ENCODE results near the gene POM121.
"Not testable (repeated sequence)": the region's sequence is repeated elsewhere in the genome, so short reads cannot be mapped to it uniquely, and the experiment has no call there.

DNA sequence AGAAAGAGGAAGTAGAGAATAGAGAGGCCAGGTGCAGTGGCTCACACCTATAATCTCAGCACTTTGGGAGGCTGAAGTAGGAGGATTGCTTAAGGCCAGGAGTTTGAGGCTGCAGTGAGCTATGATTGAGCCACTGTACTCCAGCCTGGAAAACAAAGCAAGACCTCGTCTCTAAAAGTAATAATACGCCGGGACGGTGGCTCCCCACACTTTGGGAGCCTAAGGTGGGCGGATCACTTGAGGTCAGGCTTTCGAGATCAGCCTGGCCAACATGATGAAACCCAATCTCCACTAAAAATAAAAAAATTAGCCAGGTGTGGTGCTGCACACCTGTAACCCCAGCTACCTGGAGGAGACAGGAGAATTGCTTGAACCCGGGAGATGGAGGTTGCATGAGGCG is 70.6 kb downstream of the POM121 start:
- TF ChIP-seq EZH2 (IDR thresholded peaks at IDR 0.05; ENCODE audit: borderline replicate concordance, low read depth, low read length, poor library complexity, severe bottlenecking) = not testable (repeated sequence)
- TF ChIP-seq, protein P1, sequence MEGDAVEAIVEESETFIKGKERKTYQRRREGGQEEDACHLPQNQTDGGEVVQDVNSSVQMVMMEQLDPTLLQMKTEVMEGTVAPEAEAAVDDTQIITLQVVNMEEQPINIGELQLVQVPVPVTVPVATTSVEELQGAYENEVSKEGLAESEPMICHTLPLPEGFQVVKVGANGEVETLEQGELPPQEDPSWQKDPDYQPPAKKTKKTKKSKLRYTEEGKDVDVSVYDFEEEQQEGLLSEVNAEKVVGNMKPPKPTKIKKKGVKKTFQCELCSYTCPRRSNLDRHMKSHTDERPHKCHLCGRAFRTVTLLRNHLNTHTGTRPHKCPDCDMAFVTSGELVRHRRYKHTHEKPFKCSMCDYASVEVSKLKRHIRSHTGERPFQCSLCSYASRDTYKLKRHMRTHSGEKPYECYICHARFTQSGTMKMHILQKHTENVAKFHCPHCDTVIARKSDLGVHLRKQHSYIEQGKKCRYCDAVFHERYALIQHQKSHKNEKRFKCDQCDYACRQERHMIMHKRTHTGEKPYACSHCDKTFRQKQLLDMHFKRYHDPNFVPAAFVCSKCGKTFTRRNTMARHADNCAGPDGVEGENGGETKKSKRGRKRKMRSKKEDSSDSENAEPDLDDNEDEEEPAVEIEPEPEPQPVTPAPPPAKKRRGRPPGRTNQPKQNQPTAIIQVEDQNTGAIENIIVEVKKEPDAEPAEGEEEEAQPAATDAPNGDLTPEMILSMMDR (conservative IDR thresholded peaks at IDR 0.05; ENCODE audit: low read depth, low read length) = not testable (repeated sequence)

Measured in A673 (cell line).